Effector CD4-positive, alpha-beta T cell (primary cell): ENCODE results near the gene CSH1. TPM values are rescaled to one million over a fixed set of nuclear protein-coding genes. Genes with fewer than 3 reads are reported as not detected.
A peak's percentile ranks its signal among the peaks of the same experiment; 100 is the strongest.
"Not testable (repeated sequence)": the region's sequence is repeated elsewhere in the genome, so short reads cannot be mapped to it uniquely, and the experiment has no call there.

ENCODE experiments used
- DNase-seq: peaks from one replicate; pipeline ENCODE4 v3.0.0-alpha.2; 2020
- total RNA-seq: gene quantifications from one replicate; lab custom pipeline; 2026; lab: John Stamatoyannopoulos, UW

CSH1 gene
- not detected for total RNA-seq

- DNase-seq = not testable (repeated sequence)
Observed at GRCh38 chr17:63896524-63897354, at the start of gene CSH1. TSS of gene CSH1 (minus strand) at chr17:63896574. CDS start at chr17:63896511, 63 bp downstream.

- DNase-seq = no peak
Observed at GRCh38 chr17:63945784-63946439, 49.5 kb upstream of the CSH1 start.

GRCh38 chr17:63944736-63945499 is 48.5 kb upstream of the CSH1 start:
- no peak for DNase-seq

- DNase-seq = no peak
Observed at GRCh38 chr17:63943745-63944144, 47.4 kb upstream of the CSH1 start.

GRCh38 chr17:63942309-63942985 is 46.1 kb upstream of the CSH1 start:
- no peak for DNase-seq

GRCh38 chr17:63941751-63942150 is 45.4 kb upstream of the CSH1 start:
- no peak for DNase-seq

- DNase-seq = no peak
Observed at GRCh38 chr17:63941162-63941561, 44.8 kb upstream of the CSH1 start.

- DNase-seq = no peak
Observed at GRCh38 chr17:63940584-63940983, 44.2 kb upstream of the CSH1 start.

GRCh38 chr17:63939884-63940283 is 43.5 kb upstream of the CSH1 start:
- no peak for DNase-seq

- no peak for DNase-seq
Observed at GRCh38 chr17:63939401-63939800, 43.0 kb upstream of the CSH1 start.

GRCh38 chr17:63937920-63938319 is 41.5 kb upstream of the CSH1 start:
- DNase-seq = no peak

- DNase-seq = no peak
Observed at GRCh38 chr17:63937319-63937718, 40.9 kb upstream of the CSH1 start.

GRCh38 chr17:63934183-63935112 is 38.1 kb upstream of the CSH1 start:
- DNase-seq = no peak

GRCh38 chr17:63933598-63933997 is 37.2 kb upstream of the CSH1 start:
- DNase-seq = no peak

GRCh38 chr17:63932721-63933120 is 36.3 kb upstream of the CSH1 start:
- DNase-seq = no peak

- DNase-seq = no peak
Observed at GRCh38 chr17:63931981-63932561, 35.7 kb upstream of the CSH1 start, which contains the start of gene CD79B. TSS of gene CD79B (minus strand) at chr17:63932331. CDS start at chr17:63932261, 70 bp downstream.

GRCh38 chr17:63930951-63931575 is 34.7 kb upstream of the CSH1 start:
- DNase-seq = peak; percentile 41

GRCh38 chr17:63929860-63930766 is 33.7 kb upstream of the CSH1 start:
- DNase-seq = no peak

- no peak for DNase-seq
Observed at GRCh38 chr17:63928966-63929695, 32.8 kb upstream of the CSH1 start.
